RWPE2 (cell line): ENCODE results near the gene KREMEN1.

Experiments
- ATAC-seq: fragments of 200-7000 bp; cut with Tn5 transposase; 3 replicates; pipeline ENCODE4 v1.9.1; 2021; ENCODE audit warnings: low read depth
- DNase-seq: peaks from one replicate; pipeline ENCODE4 v3.0.0-alpha.2; 2020; ENCODE audit warnings: low spot score
- H3K27ac ChIP-seq: fragments of 450-650 bp; 2 replicates; pipeline ENCODE4 v1.5.1; 2017; ENCODE audit warnings: mild to moderate bottlenecking; ENCODE audit not compliant: poor library complexity, severe bottlenecking
- H3K27me3 ChIP-seq: fragments of 250-450 bp; sonication (Bioruptor Pico); 2 replicates; pipeline ENCODE4 v1.5.1; 2021; ENCODE audit warnings: mild to moderate bottlenecking, moderate library complexity; ENCODE audit not compliant: insufficient read depth, poor library complexity, severe bottlenecking
- H3K36me3 ChIP-seq: fragments of 250-450 bp; sonication (Bioruptor Pico); 2 replicates; pipeline ENCODE4 v1.5.1; 2020; ENCODE audit warnings: low read depth, mild to moderate bottlenecking, moderate library complexity
- H3K4me1 ChIP-seq: fragments of 250-450 bp; sonication (Bioruptor Pico); 2 replicates; pipeline ENCODE4 v1.5.1; 2021; ENCODE audit warnings: mild to moderate bottlenecking, moderate library complexity; ENCODE audit not compliant: insufficient read depth, poor library complexity, severe bottlenecking
- H3K4me3 ChIP-seq: fragments of 250-450 bp; sonication (Bioruptor Pico); 2 replicates; pipeline ENCODE4 v1.5.1; 2021; ENCODE audit warnings: mild to moderate bottlenecking, moderate library complexity; ENCODE audit not compliant: severe bottlenecking
- H3K9me3 ChIP-seq: fragments of 250-450 bp; sonication (Bioruptor Pico); 2 replicates; pipeline ENCODE4 v1.5.1; 2021; ENCODE audit warnings: mild to moderate bottlenecking, moderate library complexity; ENCODE audit not compliant: severe bottlenecking
- CTCF ChIP-seq: fragments of 450-650 bp; IDR thresholded peaks from one replicate; pipeline ENCODE4 v1.5.1; 2017; ENCODE audit warnings: mild to moderate bottlenecking, moderate library complexity; ENCODE audit not compliant: poor library complexity, severe bottlenecking

The KREMEN1 gene

GRCh38 chr22:29208879-29209623 lies 136.2 kb downstream of the KREMEN1 start:
- TF ChIP-seq CTCF = no peak
- Histone ChIP-seq H3K9me3 (no peaks in the 10 kb centered on the region), H3K4me1 (no peaks in the 10 kb centered on the region), H3K27me3 (peaks cover 10% of the 10 kb centered on the region), H3K27ac (no peak overlapping the region), H3K36me3 (no peaks in the 10 kb centered on the region), H3K4me3 (no peak overlapping the region)
- DNase-seq = peak; percentile 61
- ATAC-seq = no peak

GRCh38 chr22:29209624-29209929 lies 136.7 kb downstream of the KREMEN1 start:
- Histone ChIP-seq H3K9me3 (no peaks in the 10 kb centered on the region), H3K36me3 (no peaks in the 10 kb centered on the region), H3K4me1 (no peaks in the 10 kb centered on the region), H3K27me3 (peaks cover 10% of the 10 kb centered on the region), H3K4me3 (no peak overlapping the region), H3K27ac (no peak overlapping the region)
- ATAC-seq (peak; percentile 33; the same call in 1 of the 3 replicates), DNase-seq (no peak)
- no peak for TF ChIP-seq CTCF

- Histone ChIP-seq H3K27ac (no peak overlapping the region), H3K4me3 (no peak overlapping the region), H3K36me3 (no peaks in the 10 kb centered on the region), H3K27me3 (peaks cover 9% of the 10 kb centered on the region), H3K4me1 (no peaks in the 10 kb centered on the region), H3K9me3 (no peaks in the 10 kb centered on the region)
- no peak for TF ChIP-seq CTCF
- ATAC-seq (no peak), DNase-seq (no peak)
Observed at GRCh38 chr22:29211066-29211465, 138.2 kb downstream of the KREMEN1 start.

- TF ChIP-seq CTCF = no peak
- ATAC-seq = no peak
- Histone ChIP-seq H3K27ac (no peak overlapping the region), H3K9me3 (no peaks in the 10 kb centered on the region), H3K36me3 (no peaks in the 10 kb centered on the region), H3K4me3 (no peak overlapping the region), H3K4me1 (no peaks in the 10 kb centered on the region), H3K27me3 (peaks cover 5% of the 10 kb centered on the region)
- DNase-seq = no peak
Observed at GRCh38 chr22:29211466-29211865, 138.6 kb downstream of the KREMEN1 start.

GRCh38 chr22:29212743-29213142 lies 139.9 kb downstream of the KREMEN1 start:
- Histone ChIP-seq H3K4me3 (no peak overlapping the region), H3K27ac (no peak overlapping the region), H3K4me1 (no peaks in the 10 kb centered on the region), H3K27me3 (no peaks in the 10 kb centered on the region), H3K9me3 (no peaks in the 10 kb centered on the region), H3K36me3 (no peaks in the 10 kb centered on the region)
- TF ChIP-seq CTCF = no peak
- ATAC-seq (no peak), DNase-seq (no peak)
